ENCODE data around the gene RAB3GAP2.

- no peak for TF ChIP-seq CTCF (IDR thresholded peaks at IDR 0.05; ENCODE audit: low read depth, low read length, poor library complexity, severe bottlenecking)
- no peak for TF ChIP-seq EZH2phosphoT487 (IDR thresholded peaks at IDR 0.05; ENCODE audit: borderline replicate concordance, low read length)
These were observed 50.6 kb downstream of the RAB3GAP2 start for GRCh38 chr1:220221670-220222069.
